ENCODE measurements around the gene REX1BD.
"Not testable (repeated sequence)": the region's sequence is repeated elsewhere in the genome, so short reads cannot be mapped to it uniquely, and the experiment has no call there.

REX1BD gene

GRCh38 chr19:18580311-18580710, 8.3 kb upstream of the REX1BD start:
- no peak for DNase-seq

- DNase-seq = no peak
These were observed 2.3 kb upstream of the REX1BD start for GRCh38 chr19:18586306-18586705.

GRCh38 chr19:18587561-18587960, 1.0 kb upstream of the REX1BD start:
- DNase-seq = no peak

- no peak for DNase-seq
These were observed 512 bp upstream of the REX1BD start for GRCh38 chr19:18587962-18588610.

- peak in 1 of 2 donors; percentile 68 for DNase-seq
These were observed 1.0 kb downstream of the REX1BD start for GRCh38 chr19:18589380-18590272.

- DNase-seq = no peak
These were observed 2.0 kb downstream of the REX1BD start for GRCh38 chr19:18590273-18591272.

GRCh38 chr19:18591735-18592385, 3.3 kb downstream of the REX1BD start:
- no peak for DNase-seq

- DNase-seq = not testable (repeated sequence)
These were observed 4.1 kb downstream of the REX1BD start for GRCh38 chr19:18592732-18593131.

GRCh38 chr19:18593367-18594095, 4.9 kb downstream of the REX1BD start:
- no peak for DNase-seq

- peak in 1 of 2 donors; percentile 32 for DNase-seq
These were observed 5.7 kb downstream of the REX1BD start for GRCh38 chr19:18594096-18594823.

- no peak for DNase-seq
These were observed 6.3 kb downstream of the REX1BD start for GRCh38 chr19:18594824-18595373.

- DNase-seq = no peak
These were observed 6.9 kb downstream of the REX1BD start for GRCh38 chr19:18595475-18595874.

GRCh38 chr19:18596752-18597157, 8.2 kb downstream of the REX1BD start:
- peak; percentile 11 to 17 for DNase-seq

- no peak for DNase-seq
These were observed 9.4 kb downstream of the REX1BD start for GRCh38 chr19:18597809-18598660.

GRCh38 chr19:18599485-18599884, 10.9 kb downstream of the REX1BD start:
- DNase-seq = no peak

GRCh38 chr19:18600692-18601397, 12.2 kb downstream of the REX1BD start:
- not testable (repeated sequence) for DNase-seq

GRCh38 chr19:18601875-18602274, 13.3 kb downstream of the REX1BD start:
- DNase-seq = no peak

- peak in 1 of 2 donors; percentile 6 for DNase-seq
These were observed 14.8 kb downstream of the REX1BD start for GRCh38 chr19:18603255-18603957.

All from bone marrow (tissue), 2 donors.